ENCODE data around the gene PEX10. TPM values are rescaled to one million over a fixed set of nuclear protein-coding genes. Genes with fewer than 3 reads are reported as not detected.

PEX10 gene
- total RNA-seq, 1 experiment from 2014 or later = 27.6 TPM

DNA sequence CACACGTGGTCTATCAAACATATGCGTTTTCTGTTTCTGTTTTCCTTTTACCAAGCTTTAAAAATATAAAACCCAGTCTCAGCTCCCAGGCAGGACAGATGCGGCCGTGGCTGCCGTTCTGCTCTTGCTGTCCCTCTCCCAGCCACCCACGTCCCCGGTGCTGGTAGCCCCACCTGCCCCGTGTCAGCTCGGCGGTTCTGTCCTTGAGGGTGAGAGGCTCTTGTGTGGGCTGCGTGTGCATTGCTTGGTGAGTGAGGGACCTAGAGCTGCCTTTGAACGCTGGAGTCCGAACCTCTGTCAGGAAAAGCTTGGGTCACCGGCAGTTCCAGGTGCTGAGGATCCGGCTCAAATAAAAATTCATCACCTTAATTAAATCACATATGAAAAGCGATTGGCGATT, 16.3 kb downstream of the PEX10 start:
- H3K9me3 ChIP-seq (ENCODE audit: low read depth, low read length, poor library complexity, severe bottlenecking) = no peaks in the 10 kb centered on the region
- intact Hi-C loops (cut with micrococcal nuclease; ENCODE audit: unreplicated experiment) = no loop called here
- H3K4me3 ChIP-seq (ENCODE audit: low read depth, low read length, poor library complexity, severe bottlenecking) = no peak overlapping the region
- ChIA-PET POLR2A (ENCODE audit: low non-redundant PET) (no interaction called here), CTCF (no interaction called here)
- TF ChIP-seq, protein P1, sequence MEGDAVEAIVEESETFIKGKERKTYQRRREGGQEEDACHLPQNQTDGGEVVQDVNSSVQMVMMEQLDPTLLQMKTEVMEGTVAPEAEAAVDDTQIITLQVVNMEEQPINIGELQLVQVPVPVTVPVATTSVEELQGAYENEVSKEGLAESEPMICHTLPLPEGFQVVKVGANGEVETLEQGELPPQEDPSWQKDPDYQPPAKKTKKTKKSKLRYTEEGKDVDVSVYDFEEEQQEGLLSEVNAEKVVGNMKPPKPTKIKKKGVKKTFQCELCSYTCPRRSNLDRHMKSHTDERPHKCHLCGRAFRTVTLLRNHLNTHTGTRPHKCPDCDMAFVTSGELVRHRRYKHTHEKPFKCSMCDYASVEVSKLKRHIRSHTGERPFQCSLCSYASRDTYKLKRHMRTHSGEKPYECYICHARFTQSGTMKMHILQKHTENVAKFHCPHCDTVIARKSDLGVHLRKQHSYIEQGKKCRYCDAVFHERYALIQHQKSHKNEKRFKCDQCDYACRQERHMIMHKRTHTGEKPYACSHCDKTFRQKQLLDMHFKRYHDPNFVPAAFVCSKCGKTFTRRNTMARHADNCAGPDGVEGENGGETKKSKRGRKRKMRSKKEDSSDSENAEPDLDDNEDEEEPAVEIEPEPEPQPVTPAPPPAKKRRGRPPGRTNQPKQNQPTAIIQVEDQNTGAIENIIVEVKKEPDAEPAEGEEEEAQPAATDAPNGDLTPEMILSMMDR (conservative IDR thresholded peaks at IDR 0.05; ENCODE audit: low read depth, low read length) = no peak
- TF ChIP-seq EZH2 (IDR thresholded peaks at IDR 0.05; ENCODE audit: borderline replicate concordance, low read depth, low read length, poor library complexity, severe bottlenecking) = no peak
- H3K36me3 ChIP-seq (ENCODE audit: insufficient read depth, low read length, poor library complexity, severe bottlenecking) = peaks cover 68% of the 10 kb centered on the region
- H3K4me1 ChIP-seq (ENCODE audit: insufficient read depth, low read length, poor library complexity, severe bottlenecking) = peaks cover 10% of the 10 kb centered on the region
- no TSS peak for BruUV-seq (replicated peaks)
- H3K27ac ChIP-seq (ENCODE audit: low read depth, low read length, poor library complexity, severe bottlenecking) = no peak overlapping the region
- DNase-seq (ENCODE audit: low spot score) = no peak
- H3K27me3 ChIP-seq (replicated peaks; ENCODE audit: insufficient read depth, low read depth, low read length, poor library complexity) = no peaks in the 10 kb centered on the region

DNA sequence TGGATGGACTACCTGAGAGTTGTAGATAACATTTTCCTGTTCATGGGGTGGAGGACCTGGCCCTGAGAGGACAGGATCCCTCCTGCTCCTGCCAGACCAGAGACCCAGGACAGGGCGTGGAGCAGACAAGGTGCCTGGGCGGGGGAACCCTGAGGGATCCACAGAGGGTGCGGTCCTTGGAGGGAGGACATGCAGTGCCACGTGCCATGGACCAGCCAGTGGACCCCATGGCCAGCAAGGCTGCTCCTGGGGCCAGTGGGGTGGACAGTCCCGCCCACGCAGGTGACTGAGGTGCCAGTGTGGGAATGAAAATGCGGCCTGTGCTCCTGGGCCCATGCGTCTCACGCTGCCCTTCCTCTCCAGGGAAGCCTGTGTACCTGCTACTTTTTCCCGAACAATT, 17.1 kb downstream of the PEX10 start:
- DNase-seq (ENCODE audit: low spot score) = no peak
- Histone ChIP-seq H3K4me1 (ENCODE audit: insufficient read depth, low read length, poor library complexity, severe bottlenecking) (peaks cover 13% of the 10 kb centered on the region), H3K36me3 (ENCODE audit: insufficient read depth, low read length, poor library complexity, severe bottlenecking) (peaks cover 63% of the 10 kb centered on the region), H3K4me3 (ENCODE audit: low read depth, low read length, poor library complexity, severe bottlenecking) (no peak overlapping the region), H3K27ac (ENCODE audit: low read depth, low read length, poor library complexity, severe bottlenecking) (peak overlapping the region; percentile 11), H3K9me3 (ENCODE audit: low read depth, low read length, poor library complexity, severe bottlenecking) (no peaks in the 10 kb centered on the region), H3K27me3 (replicated peaks; ENCODE audit: insufficient read depth, low read depth, low read length, poor library complexity) (no peaks in the 10 kb centered on the region)
- BruUV-seq (replicated peaks) = no TSS peak
- TF ChIP-seq, protein P1 (conservative IDR thresholded peaks at IDR 0.05; ENCODE audit: low read depth, low read length) = no peak
- TF ChIP-seq EZH2 (IDR thresholded peaks at IDR 0.05; ENCODE audit: borderline replicate concordance, low read depth, low read length, poor library complexity, severe bottlenecking) = no peak
- ChIA-PET POLR2A (ENCODE audit: low non-redundant PET) (no interaction called here), CTCF (no interaction called here)
- intact Hi-C loops (cut with micrococcal nuclease; ENCODE audit: unreplicated experiment) = no loop called here

- H3K9me3 ChIP-seq (ENCODE audit: low read depth, low read length, poor library complexity, severe bottlenecking) = no peaks in the 10 kb centered on the region
- H3K4me3 ChIP-seq (ENCODE audit: low read depth, low read length, poor library complexity, severe bottlenecking) = no peak overlapping the region
- BruUV-seq (replicated peaks) = no TSS peak
- no peak for TF ChIP-seq EZH2 (IDR thresholded peaks at IDR 0.05; ENCODE audit: borderline replicate concordance, low read depth, low read length, poor library complexity, severe bottlenecking)
- TF ChIP-seq, protein P1 (conservative IDR thresholded peaks at IDR 0.05; ENCODE audit: low read depth, low read length) = no peak
- H3K27ac ChIP-seq (ENCODE audit: low read depth, low read length, poor library complexity, severe bottlenecking) = no peak overlapping the region
- H3K36me3 ChIP-seq (ENCODE audit: insufficient read depth, low read length, poor library complexity, severe bottlenecking) = peaks cover 58% of the 10 kb centered on the region
- no peak for DNase-seq (ENCODE audit: low spot score)
- ChIA-PET CTCF (no interaction called here), POLR2A (ENCODE audit: low non-redundant PET) (no interaction called here)
- H3K27me3 ChIP-seq (replicated peaks; ENCODE audit: insufficient read depth, low read depth, low read length, poor library complexity) = no peaks in the 10 kb centered on the region
- intact Hi-C loops (cut with micrococcal nuclease; ENCODE audit: unreplicated experiment) = no loop called here
- H3K4me1 ChIP-seq (ENCODE audit: insufficient read depth, low read length, poor library complexity, severe bottlenecking) = peaks cover 16% of the 10 kb centered on the region
Measured at GRCh38 chr1:2394761-2395160, 17.6 kb downstream of the PEX10 start.

Measured in A673 (cell line).